ENCODE data around the gene SLC44A5.

The SLC44A5 gene

GRCh38 chr1:75543705-75544104 lies 67.2 kb downstream of the SLC44A5 start:
- DNase-seq (ENCODE audit: insufficient read length): no peak
- no peak for FAIRE-seq
- TF ChIP-seq TAF1 (IDR thresholded peaks at IDR 0.05; ENCODE audit: borderline replicate concordance, low read depth, low read length) (no peak), POLR2AphosphoS5 (IDR thresholded peaks at IDR 0.05; ENCODE audit: low read depth, low read length) (no peak), POLR2A (IDR thresholded peaks at IDR 0.05; ENCODE audit: low read depth, low read length) (no peak)

DNA sequence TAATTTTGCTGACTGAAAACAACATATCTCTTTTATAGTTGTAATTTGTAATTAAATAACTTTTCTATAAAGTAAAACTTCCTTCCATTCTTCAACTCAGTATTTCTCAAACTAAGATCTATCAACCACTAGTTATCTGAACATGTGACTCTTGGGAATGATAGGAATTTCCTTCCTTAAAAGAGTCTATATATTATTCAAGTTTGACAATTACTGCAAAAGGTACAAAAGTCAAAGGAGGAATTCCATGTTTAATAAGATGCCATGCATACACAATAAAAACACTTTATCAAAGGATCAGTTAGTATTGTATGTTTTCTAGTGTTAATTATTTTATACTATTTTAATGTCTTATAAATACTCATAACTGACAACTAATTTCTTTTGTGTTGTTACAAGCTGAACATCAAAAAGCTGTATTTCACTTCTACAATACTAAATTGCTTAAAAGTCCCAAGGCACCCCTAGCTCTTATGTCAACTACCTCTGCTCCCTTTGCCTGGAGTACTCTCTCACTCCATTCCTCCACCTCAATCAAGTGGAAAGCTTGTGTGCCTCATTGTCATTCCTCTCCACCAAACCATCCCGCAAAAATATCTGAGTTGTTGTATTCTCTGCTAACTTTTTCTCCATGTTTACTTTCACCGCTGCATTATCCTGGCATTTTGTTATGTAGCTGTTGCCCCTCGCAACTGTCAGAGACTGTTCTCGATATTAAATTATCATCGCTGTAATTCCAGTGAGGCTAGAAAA lies 67.9 kb downstream of the SLC44A5 start:
- FAIRE-seq (no peak), DNase-seq (ENCODE audit: insufficient read length) (no peak)
- TF ChIP-seq TAF1 (IDR thresholded peaks at IDR 0.05; ENCODE audit: borderline replicate concordance, low read depth, low read length): no peak
- TF ChIP-seq POLR2A (IDR thresholded peaks at IDR 0.05; ENCODE audit: low read depth, low read length): no peak
- TF ChIP-seq POLR2AphosphoS5 (IDR thresholded peaks at IDR 0.05; ENCODE audit: low read depth, low read length): no peak

GRCh38 chr1:75539230-75540116 lies 71.4 kb downstream of the SLC44A5 start:
- FAIRE-seq (no peak), DNase-seq (ENCODE audit: insufficient read length) (no peak)
- no peak for TF ChIP-seq POLR2A (IDR thresholded peaks at IDR 0.05; ENCODE audit: low read depth, low read length)
- no peak for TF ChIP-seq TAF1 (IDR thresholded peaks at IDR 0.05; ENCODE audit: borderline replicate concordance, low read depth, low read length)
- TF ChIP-seq POLR2AphosphoS5 (IDR thresholded peaks at IDR 0.05; ENCODE audit: low read depth, low read length): no peak

DNA sequence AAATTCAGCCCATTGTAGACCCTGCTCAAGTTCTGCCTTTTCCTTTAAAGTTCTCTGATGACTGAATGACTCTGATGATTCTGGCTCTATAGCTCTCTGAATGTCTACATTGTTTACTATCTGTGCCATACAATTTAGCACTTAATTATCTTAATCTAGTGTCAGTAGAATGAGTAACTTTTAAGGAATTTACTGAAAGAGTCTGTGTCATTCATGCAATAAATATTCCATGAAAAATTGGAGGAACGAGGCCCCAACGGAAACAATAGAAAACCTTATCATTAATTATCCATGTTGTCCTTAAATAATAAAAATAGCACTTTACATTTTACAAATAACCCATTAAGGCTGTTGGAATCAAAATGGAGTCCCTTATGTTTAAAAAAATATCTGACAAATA lies 77.8 kb downstream of the SLC44A5 start:
- no peak for FAIRE-seq
- DNase-seq (ENCODE audit: insufficient read length): no peak
- no peak for TF ChIP-seq POLR2A (IDR thresholded peaks at IDR 0.05; ENCODE audit: low read depth, low read length)
- TF ChIP-seq TAF1 (IDR thresholded peaks at IDR 0.05; ENCODE audit: borderline replicate concordance, low read depth, low read length): no peak
- TF ChIP-seq POLR2AphosphoS5 (IDR thresholded peaks at IDR 0.05; ENCODE audit: low read depth, low read length): no peak

- no peak for FAIRE-seq
Observed at GRCh38 chr1:75531570-75531969, 79.3 kb downstream of the SLC44A5 start.

GRCh38 chr1:75529488-75529887 lies 81.4 kb downstream of the SLC44A5 start:
- no peak for FAIRE-seq
- TF ChIP-seq POLR2A (IDR thresholded peaks at IDR 0.05; ENCODE audit: low read depth, low read length): no peak
- TF ChIP-seq TAF1 (IDR thresholded peaks at IDR 0.05; ENCODE audit: borderline replicate concordance, low read depth, low read length): no peak
- TF ChIP-seq POLR2AphosphoS5 (IDR thresholded peaks at IDR 0.05; ENCODE audit: low read depth, low read length): no peak

More at GRCh38 chr1:75531570-75531969, 79.3 kb downstream of the SLC44A5 start:
- no peak for TF ChIP-seq TAF1 (IDR thresholded peaks at IDR 0.05; ENCODE audit: borderline replicate concordance, low read depth, low read length)
- TF ChIP-seq POLR2AphosphoS5 (IDR thresholded peaks at IDR 0.05; ENCODE audit: low read depth, low read length): no peak
- TF ChIP-seq POLR2A (IDR thresholded peaks at IDR 0.05; ENCODE audit: low read depth, low read length): no peak
- no peak for DNase-seq (ENCODE audit: insufficient read length)

DNA sequence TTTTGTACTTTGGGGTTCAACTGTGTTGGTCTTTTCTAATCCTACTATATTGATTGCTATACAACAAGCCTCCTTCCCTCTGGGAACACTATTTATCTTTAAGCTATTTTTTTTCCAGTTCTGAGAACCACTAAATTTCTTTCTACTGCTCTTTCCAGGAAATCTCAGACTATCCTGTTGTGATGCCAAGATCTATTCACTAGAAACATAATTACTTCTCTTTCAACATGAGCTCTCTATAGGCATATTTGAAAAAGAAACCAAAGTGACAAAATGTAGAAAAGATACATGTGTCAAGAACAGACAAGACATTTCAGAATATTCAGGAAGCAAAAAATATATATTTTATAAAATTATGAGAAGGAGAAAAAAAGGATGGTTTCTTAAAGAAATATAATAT lies 82.9 kb downstream of the SLC44A5 start:
- no peak for DNase-seq (ENCODE audit: insufficient read length)
- FAIRE-seq: no peak

More at GRCh38 chr1:75529488-75529887, 81.4 kb downstream of the SLC44A5 start:
- no peak for DNase-seq (ENCODE audit: insufficient read length)

GRCh38 chr1:75522389-75522788 lies 88.5 kb downstream of the SLC44A5 start:
- TF ChIP-seq TAF1 (IDR thresholded peaks at IDR 0.05; ENCODE audit: borderline replicate concordance, low read depth, low read length): no peak
- no peak for TF ChIP-seq POLR2AphosphoS5 (IDR thresholded peaks at IDR 0.05; ENCODE audit: low read depth, low read length)
- TF ChIP-seq POLR2A (IDR thresholded peaks at IDR 0.05; ENCODE audit: low read depth, low read length): no peak

More for the DNA sequence above, 82.9 kb downstream of the SLC44A5 start:
- no peak for TF ChIP-seq POLR2AphosphoS5 (IDR thresholded peaks at IDR 0.05; ENCODE audit: low read depth, low read length)
- no peak for TF ChIP-seq TAF1 (IDR thresholded peaks at IDR 0.05; ENCODE audit: borderline replicate concordance, low read depth, low read length)
- no peak for TF ChIP-seq POLR2A (IDR thresholded peaks at IDR 0.05; ENCODE audit: low read depth, low read length)

DNA sequence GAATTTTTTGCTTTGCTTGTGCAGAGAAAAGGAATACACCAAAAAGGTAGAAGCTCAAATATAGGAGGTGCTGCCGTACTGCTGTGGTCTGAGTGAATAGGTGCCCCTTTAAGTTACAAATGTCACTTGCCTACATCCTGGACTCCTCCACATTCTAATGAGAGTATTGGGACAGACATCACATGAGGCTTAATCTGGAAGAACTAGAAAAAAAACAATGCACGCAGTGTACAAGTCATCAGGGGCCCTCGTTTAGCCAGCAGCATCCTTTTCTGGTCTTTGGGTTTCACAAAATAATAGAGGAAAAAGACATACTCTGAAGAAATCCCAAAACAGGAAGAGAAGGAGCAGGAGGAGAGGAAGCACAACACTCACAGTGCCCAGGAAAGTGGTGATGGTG lies 89.3 kb downstream of the SLC44A5 start:
- TF ChIP-seq POLR2A (IDR thresholded peaks at IDR 0.05; ENCODE audit: low read depth, low read length) (no peak), POLR2AphosphoS5 (IDR thresholded peaks at IDR 0.05; ENCODE audit: low read depth, low read length) (no peak), TAF1 (IDR thresholded peaks at IDR 0.05; ENCODE audit: borderline replicate concordance, low read depth, low read length) (no peak)
- FAIRE-seq (no peak), DNase-seq (ENCODE audit: insufficient read length) (no peak)

More at GRCh38 chr1:75522389-75522788, 88.5 kb downstream of the SLC44A5 start:
- FAIRE-seq (no peak), DNase-seq (ENCODE audit: insufficient read length) (no peak)

DNA sequence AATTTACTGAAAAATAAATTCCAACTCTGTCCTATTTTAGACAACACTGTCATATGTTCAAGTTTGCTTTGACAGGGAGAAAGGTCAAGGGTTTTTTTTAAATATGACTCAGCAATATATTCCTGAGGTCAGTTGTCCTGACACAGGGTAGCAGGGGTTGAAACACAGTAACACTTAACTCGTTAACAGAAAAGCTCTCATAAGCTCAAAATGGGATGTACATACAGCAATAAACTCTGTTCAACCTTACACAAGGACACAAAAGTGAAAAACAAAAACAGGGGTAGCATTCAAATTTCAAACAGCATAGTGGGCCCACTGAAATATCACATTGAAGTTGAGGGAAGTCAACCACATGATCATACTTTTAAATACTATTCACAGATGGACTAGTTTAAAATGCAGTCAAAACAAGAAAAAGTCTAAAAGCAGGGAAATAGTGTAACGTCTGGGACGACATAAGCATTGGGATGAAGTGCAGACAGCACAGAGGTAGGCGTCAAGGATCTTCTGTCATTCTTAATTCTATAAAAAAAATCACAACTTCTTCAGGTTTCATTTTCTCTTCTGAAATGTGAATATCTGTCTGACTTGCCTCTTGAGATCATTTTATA lies 89.9 kb downstream of the SLC44A5 start:
- DNase-seq (ENCODE audit: insufficient read length) (no peak), FAIRE-seq (no peak)
- TF ChIP-seq POLR2A (IDR thresholded peaks at IDR 0.05; ENCODE audit: low read depth, low read length) (no peak), POLR2AphosphoS5 (IDR thresholded peaks at IDR 0.05; ENCODE audit: low read depth, low read length) (no peak), TAF1 (IDR thresholded peaks at IDR 0.05; ENCODE audit: borderline replicate concordance, low read depth, low read length) (no peak)
